GM21723 (cell line): Measurements from ENCODE around the gene EFNA1.

Experiments used
- ATAC-seq: cut with Tn5 transposase; IDR thresholded peaks from one replicate; pipeline ENCODE4 v1.9.1; 2021; ENCODE audit warnings: mild to moderate bottlenecking, moderate library complexity; ENCODE audit not compliant: unreplicated experiment

The EFNA1 gene

DNA sequence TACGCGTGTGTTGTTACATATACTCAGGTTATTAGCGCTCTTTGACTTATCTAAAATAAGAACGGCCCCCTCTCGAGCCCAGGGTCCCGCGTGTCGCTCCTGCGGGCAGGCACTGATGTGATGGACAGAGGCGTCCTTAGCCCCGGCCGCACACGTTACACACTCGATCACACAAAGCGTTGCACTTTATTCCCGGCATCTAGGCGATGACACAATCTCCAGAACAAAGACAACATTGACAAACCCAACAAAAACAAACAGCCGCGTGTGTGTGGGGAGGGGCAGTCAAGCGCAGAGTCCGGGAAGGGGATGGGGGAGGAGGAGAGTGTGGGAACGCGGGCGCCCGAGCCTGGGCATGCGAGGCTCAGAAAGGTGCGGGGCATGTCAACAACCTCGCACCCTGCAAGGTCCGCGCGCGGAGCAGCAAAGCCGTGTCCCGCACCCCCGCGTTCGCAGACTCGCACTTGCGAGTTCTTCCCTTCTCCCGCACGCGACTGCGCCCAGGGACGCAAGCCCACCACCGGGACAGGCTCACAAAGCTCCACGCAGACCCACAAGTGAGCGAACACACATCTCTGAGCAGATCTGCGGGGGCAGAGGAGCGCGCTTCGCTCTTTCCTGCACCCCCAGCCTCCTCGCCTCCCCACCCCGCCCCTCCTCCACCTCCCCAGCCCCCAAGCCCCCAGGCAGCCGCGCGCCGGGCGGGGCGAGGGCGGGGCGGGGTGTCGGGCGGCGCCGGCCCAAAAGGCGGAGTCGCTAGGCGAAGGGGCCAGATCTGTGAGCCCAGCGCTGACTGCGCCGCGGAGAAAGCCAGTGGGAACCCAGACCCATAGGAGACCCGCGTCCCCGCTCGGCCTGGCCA is at the start of gene EFNA1:
Gene EFNA1 (plus strand): TSS at position 772 of the 862 bp plus-strand sequence. CDS start 102 bp downstream, outside the sequence.
- no peak for ATAC-seq

DNA sequence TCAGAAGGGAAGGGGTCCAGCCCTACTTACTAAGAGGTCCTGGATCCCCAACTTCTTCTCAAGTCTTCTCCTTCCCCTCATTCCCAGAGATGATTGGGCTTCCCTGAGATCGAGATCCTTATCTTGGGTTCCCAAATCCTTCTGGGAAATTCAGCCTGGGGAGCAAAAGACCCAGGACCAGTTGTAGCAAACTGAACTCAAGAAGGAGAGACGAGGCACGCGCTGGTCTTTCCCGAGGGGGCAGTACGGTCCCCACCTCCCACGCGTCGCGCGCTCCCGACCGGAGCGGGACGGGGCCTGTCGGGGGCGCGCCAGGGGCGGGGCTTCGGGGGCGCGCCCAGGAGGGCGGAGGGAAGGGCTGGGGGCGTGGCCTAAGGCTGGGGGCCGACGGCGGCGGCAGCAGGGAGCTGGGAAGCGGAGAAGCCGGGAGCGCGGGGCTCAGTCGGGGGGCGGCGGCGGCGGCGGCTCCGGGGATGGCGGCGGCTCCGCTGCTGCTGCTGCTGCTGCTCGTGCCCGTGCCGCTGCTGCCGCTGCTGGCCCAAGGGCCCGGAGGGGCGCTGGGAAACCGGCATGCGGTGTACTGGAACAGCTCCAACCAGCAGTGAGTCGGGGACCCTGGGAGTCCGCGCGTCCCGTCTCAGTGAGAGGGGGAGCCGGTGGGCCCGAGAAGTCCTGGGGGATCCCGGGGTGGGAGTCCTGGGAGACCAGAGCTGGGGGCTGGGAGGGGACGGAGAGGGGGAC is 49.0 kb upstream of the EFNA1 start, which contains the start of gene EFNA3:
Gene EFNA3 (plus strand): TSS at position 369 of the 741 bp plus-strand sequence. CDS start 105 bp downstream, at position 474.
- ATAC-seq, result no peak

DNA sequence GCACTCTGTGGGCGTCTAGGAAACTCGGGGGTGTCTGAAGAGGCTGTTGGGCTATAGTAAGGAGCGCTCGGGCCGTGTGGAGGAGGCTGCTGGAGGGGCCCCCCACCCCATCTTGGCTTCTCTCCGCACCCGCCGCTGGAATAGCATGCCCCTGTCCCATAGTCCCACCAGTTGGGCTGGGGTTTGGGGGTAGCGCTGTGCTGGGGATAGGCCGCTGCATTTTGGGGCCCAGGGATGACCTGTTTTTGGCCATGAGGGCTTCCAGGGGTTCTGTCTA is 48.5 kb upstream of the EFNA1 start:
- ATAC-seq, result no peak

GRCh38 chr1:155079487-155080311 is 48.0 kb upstream of the EFNA1 start:
- ATAC-seq, result no peak

DNA sequence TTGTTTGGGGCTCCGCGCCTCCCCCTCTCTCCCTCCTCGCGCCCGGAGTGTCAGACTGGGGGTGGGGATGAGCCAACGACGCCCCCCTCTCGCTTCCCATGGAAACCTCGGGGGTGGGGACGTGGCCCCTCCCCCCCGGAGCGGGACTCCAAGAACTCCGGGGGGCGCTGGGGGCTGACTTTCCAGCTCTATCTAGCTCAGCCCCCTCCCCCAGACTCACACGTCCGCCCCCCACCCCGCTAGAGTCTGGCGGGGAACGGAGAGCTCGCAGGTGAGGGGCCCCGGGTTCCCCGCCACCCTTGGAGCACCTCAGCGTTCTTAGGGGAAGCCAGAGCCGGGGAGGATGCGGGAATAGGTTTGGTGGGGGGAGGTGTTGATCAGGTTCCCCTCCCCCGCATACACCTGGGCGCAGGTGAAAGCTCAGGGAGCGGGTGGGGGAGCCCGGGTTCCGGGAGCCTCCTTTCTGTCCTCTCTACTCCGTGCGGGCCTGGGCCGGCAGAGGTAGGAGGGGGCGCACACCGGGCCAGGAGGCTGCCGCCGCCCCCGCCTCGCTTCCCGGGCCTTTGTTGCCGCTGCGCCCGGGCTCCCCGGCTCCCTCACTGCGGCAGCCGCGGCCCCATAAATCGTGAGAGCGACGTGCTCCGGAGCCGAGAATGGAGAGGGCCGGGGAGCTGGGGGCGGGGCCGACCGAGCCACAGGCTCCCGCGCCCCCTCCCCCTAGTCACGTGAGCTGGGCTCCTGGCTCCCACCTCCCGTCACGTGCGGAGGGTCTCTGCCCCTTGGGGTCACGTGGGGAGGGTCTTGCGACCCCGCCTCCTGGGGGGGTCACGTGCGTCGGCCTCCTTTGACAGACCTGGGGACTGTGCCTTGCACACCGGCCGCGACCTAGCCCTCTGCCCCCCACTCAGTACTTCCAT is 47.1 kb upstream of the EFNA1 start:
- no peak for ATAC-seq

DNA sequence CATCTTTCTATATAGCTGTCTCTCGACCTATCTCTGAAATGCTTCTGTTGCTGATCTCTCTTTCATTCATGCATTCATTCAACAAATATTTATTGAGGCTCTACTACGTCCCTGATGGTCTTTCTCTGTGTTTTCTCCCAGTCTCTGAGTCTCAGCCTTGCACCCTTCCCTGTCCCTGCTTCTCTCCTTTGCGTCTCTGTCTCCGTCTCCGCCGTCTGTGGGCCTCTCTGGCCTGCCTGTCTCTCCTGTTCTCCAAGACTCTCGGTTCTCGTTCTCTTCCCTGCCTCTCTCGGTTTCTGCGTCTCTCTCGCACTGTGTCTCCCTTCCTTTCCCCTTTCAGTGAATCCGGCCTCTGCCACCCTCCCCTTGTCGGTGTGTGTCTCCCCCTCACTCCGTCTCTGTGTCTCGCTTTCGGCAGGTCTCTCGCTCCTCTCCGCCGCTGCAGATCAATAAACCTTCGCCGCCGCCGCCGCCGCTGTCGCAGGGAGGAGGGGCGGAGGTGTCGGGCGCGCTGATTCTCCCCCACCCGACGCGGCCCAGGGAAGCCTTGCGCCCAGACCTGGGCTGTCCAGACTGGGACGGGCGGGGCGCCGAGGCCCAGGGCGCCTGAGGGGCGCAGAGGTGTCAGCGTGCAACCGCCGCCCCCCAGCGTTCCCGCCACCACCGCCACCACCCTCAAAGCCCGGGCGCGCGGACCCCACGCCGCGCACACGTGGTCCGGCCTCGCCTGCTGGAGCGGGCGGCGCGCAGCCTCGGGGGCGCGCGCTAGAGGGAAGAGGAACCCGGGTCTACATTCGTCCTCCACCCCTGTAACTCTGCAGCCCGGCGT is 46.0 kb upstream of the EFNA1 start:
- ATAC-seq, result no peak

DNA sequence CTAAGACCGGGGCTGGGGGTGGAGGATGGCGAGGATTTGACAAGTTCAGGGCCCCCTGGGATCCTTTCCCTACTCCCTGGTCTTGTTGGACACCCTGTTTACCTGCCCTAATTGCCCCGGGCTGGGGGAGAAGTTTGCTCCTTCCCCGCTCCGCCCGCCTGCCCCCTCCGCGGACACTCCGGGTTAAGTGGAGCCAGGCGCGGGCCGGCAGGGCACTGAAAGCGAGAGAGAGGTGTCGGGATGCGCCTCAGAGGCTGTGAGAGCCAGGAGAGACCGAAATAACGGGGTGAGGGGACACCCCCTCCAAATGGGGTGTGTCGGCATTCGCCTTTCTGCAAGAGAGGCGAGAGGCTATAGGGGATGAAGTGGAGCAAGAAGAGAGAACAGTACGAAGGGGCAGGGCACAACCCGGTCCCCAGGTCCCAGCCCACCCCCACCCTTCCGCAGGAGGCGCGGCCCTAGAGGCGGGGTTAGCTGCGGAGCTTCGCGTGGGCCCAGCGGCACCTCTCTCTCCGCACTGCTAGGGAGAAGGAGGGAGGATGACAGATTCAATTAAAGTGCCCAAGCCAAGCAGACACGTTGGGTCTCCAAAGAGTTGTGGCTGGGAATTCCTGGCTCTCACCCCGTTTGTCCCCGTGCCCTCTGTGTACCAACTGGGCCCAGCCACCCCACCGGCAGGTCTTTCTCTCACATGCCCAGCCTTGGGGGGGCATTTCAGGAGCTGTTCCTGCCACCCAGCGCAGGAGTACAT is 45.2 kb upstream of the EFNA1 start:
- ATAC-seq, result no peak

- no peak for ATAC-seq
Measured at GRCh38 chr1:155083052-155083541, 44.6 kb upstream of the EFNA1 start.

GRCh38 chr1:155083865-155084721 is 43.6 kb upstream of the EFNA1 start:
- peak; percentile 10 for ATAC-seq

GRCh38 chr1:155084722-155085503 is 42.8 kb upstream of the EFNA1 start:
- ATAC-seq, result peak; percentile 76

DNA sequence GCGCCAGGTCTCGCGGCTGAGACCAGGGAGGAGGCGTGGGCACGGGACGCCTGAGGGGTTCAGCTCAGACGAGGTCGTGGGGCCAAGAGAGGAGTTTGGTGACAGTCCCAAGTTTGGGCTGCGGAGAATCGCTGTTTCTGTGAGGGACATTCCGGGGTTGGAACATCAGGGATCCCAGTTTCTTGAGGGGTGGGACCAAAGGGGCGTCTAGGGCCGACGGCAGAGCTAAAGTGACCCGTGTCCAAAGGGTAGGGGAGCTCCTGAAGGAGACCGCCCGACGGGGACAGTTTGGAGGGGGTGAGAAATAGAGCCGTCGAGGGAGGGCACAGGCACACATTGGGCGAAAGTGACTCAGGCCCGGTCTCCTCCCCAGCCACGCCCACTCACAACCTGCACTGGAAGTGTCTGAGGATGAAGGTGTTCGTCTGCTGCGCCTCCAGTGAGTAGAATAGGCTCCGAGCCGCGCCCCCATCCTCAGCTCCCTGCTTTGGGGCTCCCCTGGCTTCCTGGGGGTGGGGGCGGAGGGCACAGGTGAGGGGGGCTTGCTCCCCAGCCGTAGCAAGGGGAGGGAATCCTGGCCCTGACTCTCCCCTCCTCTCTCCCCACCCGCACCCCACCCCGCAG is 42.1 kb upstream of the EFNA1 start:
- peak; percentile 20 for ATAC-seq

GRCh38 chr1:155086128-155086741 is 41.4 kb upstream of the EFNA1 start:
- no peak for ATAC-seq

DNA sequence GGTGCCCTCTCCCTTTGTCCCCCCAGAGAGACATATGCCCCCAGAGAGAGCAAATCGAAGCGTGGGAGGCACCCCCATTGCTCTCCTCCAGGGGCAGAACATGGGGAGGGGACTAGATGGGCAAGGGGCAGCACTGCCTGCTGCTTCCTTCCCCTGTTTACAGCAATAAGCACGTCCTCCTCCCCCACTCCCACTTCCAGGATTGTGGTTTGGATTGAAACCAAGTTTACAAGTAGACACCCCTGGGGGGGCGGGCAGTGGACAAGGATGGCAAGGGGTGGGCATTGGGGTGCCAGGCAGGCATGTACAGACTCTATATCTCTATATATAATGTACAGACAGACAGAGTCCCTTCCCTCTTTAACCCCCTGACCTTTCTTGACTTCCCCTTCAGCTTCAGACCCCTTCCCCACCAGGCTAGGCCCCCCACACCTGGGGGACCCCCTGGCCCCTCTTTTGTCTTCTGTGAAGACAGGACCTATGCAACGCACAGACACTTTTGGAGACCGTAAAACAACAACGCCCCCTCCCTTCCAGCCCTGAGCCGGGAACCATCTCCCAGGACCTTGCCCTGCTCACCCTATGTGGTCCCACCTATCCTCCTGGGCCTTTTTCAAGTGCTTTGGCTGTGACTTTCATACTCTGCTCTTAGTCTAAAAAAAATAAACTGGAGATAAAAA is 40.7 kb upstream of the EFNA1 start:
- no peak for ATAC-seq

DNA sequence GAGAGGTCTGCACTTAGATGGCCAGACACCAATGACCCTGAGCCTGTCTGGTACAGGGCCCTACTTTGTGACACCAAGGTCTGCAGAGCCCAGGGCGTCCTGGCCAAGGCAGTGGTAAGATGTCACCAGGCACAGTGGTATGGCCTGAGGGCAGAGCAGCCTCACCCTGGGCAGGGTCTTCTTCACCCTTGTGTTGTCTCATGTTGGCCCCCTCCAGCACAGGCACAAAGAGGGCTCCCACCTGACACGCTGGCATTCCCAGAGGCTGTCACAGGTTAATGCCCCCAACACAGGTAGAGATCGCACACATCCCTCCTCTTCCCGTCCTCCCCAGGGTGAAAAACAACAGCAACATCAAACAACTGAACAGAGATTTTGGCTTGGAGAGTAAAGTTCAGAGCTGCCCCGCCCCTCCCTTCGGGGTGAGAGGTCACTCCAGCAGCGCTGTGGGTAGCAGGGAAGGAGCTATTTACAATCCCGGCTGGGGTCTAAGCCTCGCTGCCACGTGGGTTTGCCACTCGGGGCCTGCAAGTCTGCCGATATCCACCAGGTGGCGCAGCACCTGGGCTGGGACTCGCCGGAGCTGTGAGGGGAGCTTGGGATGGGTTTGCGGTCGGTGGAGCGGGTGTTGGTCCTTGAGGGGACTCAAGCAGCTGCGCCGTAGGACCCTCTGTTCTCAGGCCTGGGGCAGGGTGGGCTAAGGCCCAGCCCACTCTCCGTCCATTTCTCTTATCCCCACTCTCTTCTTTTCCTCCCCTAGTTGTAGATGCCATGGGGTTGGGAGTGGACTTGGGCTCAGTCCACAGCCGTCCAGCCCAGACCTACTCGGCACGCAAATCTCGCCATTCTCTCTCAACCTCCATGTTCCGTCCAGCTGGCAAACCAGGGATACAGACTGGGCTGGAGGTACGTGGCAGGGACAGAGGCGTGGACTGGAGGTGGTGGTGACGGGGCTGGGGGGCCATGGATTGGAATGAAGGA is 36.3 kb upstream of the EFNA1 start:
- no peak for ATAC-seq
